Fibroblast of villous mesenchyme (primary cell): ENCODE measurements around the gene RUNX2. TPM values are rescaled to one million over a fixed set of nuclear protein-coding genes. Genes with fewer than 3 reads are reported as not detected.
A peak's percentile ranks its signal among the peaks of the same experiment; 100 is the strongest.

Source experiments
- DNase-seq: peaks from one replicate; pipeline ENCODE4 v3.0.0-alpha.2; 2010; ENCODE audit warnings: low read depth
- H3K4me3 ChIP-seq: 2 replicates; pipeline ENCODE4 v1.5.1; 2011; ENCODE audit warnings: low read depth, mild to moderate bottlenecking, low read length
- CTCF ChIP-seq: IDR thresholded peaks from 2 replicates; pipeline ENCODE4 v1.5.1; 2012; ENCODE audit warnings: low read depth, mild to moderate bottlenecking, low read length; ENCODE audit not compliant: insufficient read depth
- total RNA-seq: library from RNA; depleted of rRNA; stranded (reverse); fragments of >200 nt; gene quantifications from 2 replicates; pipeline ENCODE4 v1.2.3, GENCODE V29; 2012

RUNX2 gene
- total RNA-seq, 1 donor = 8.6 TPM

- no peak for TF ChIP-seq CTCF
- H3K4me3 ChIP-seq = no peak overlapping the region
- no peak for DNase-seq
Observed at GRCh38 chr6:45599053-45599452, 270.9 kb downstream of the RUNX2 start.

GRCh38 chr6:45605971-45606370, 277.8 kb downstream of the RUNX2 start:
- no peak for DNase-seq
- no peak for TF ChIP-seq CTCF
- no peak overlapping the region for H3K4me3 ChIP-seq

- no peak overlapping the region for H3K4me3 ChIP-seq
- no peak for DNase-seq
Observed at GRCh38 chr6:45606831-45607400, 278.8 kb downstream of the RUNX2 start.

GRCh38 chr6:45607798-45608197, 279.7 kb downstream of the RUNX2 start:
- DNase-seq = peak; percentile 50
- no peak for TF ChIP-seq CTCF
- H3K4me3 ChIP-seq = no peak overlapping the region

More at GRCh38 chr6:45606831-45607400, 278.8 kb downstream of the RUNX2 start:
- TF ChIP-seq CTCF = no peak

- peak; percentile 69 for DNase-seq
- no peak overlapping the region for H3K4me3 ChIP-seq
- no peak for TF ChIP-seq CTCF
Observed at GRCh38 chr6:45608252-45608913, 280.3 kb downstream of the RUNX2 start.

- peak; percentile 8 for TF ChIP-seq CTCF
- peak; percentile 99 for DNase-seq
- no peak overlapping the region for H3K4me3 ChIP-seq
Observed at GRCh38 chr6:45609141-45609638, 281.1 kb downstream of the RUNX2 start.
